HCT116 (cell line): ENCODE measurements around the gene PPM1M. TPM values are rescaled to one million over a fixed set of nuclear protein-coding genes. Genes with fewer than 3 reads are reported as not detected.

ENCODE experiments used
- ATAC-seq: fragments of 200-7000 bp; cut with Tn5 transposase; 2 replicates; pipeline ENCODE4 v1.9.1; 2020; ENCODE audit warnings: mild to moderate bottlenecking, moderate library complexity
- BruUV-seq: library from RNA; stranded (reverse); fragments of 400-500 nt; replicated peaks from 2 replicates; lab custom pipeline; 2021; lab: Mats Ljungman, UMichigan
- CTCF ChIA-PET: fragments of 300-600 bp; sonication (Branson Sonifier 250); formaldehyde crosslinking; loops from one replicate; lab custom pipeline; 2021; ENCODE audit warnings: antibody characterized with exemption; lab: Charles Lee
- POLR2A ChIA-PET: fragments of 300-600, 350-600 bp; sonication (Branson Sonifier 250); formaldehyde crosslinking; loops from one replicate; lab custom pipeline; 2021; ENCODE audit warnings: antibody characterized with exemption; lab: Charles Lee
- RAD21 ChIA-PET, 2 experiments: fragments of 300-600 bp; sonication (Branson Sonifier 250); formaldehyde crosslinking; loops; one replicate each; lab custom pipeline; 2023; ENCODE audit warnings: low total read pairs in 2 of 2; ENCODE audit not compliant: uncharacterized antibody in 2 of 2, unreplicated experiment in 2 of 2, low non-redundant PET in 1 of 2; lab: Charles Lee
- DNase-seq: peaks from one replicate; pipeline ENCODE4 v3.0.0-alpha.2; 2010; ENCODE audit warnings: low read depth, low spot score
- H2AFZ ChIP-seq: fragments of 200-600 bp; shearing (Covaris generic), sonication (generic); 2 replicates; pipeline ENCODE4 v1.6.1; 2017; ENCODE audit warnings: low read depth, mixed run types, mixed read lengths, antibody characterized with exemption, low read length; ENCODE audit not compliant: poor library complexity, severe bottlenecking
- H3K27ac ChIP-seq: 2 replicates; pipeline ENCODE4 v1.5.1; 2012; ENCODE audit warnings: low read depth, low read length
- H3K27me3 ChIP-seq: fragments of 200-600 bp; sonication (generic); 2 replicates; pipeline ENCODE4 v1.6.1; 2016; ENCODE audit warnings: mixed run types, low read length, mixed read lengths; ENCODE audit not compliant: insufficient read depth
- H3K36me3 ChIP-seq, 2 experiments: fragments of 200-500 bp in 1 of 2; fragments of 200-600 bp in 1 of 2; sonication (Bioruptor generic) in 1 of 2; sonication (generic) in 1 of 2; 2 replicates each; pipeline versions ENCODE4 v1.5.1 to v1.6.1; 2014 to 2016; ENCODE audit warnings: low read length in 2 of 2, inconsistent platforms in 1 of 2, mixed read lengths in 1 of 2, mixed run types in 1 of 2; ENCODE audit not compliant: insufficient read depth in 2 of 2, control insufficient read depth in 1 of 2
- H3K4me1 ChIP-seq, 2 experiments: fragments of 200-600 bp in 1 of 2; sonication (generic) in 1 of 2; 2 replicates each; pipeline versions ENCODE4 v1.5.1 to v1.6.1; 2012 to 2017; ENCODE audit warnings: low read length in 2 of 2, inconsistent platforms in 1 of 2, mild to moderate bottlenecking in 1 of 2, mixed read lengths in 1 of 2, mixed run types in 1 of 2, moderate library complexity in 1 of 2; ENCODE audit not compliant: insufficient read depth in 2 of 2, control insufficient read depth in 1 of 2
- H3K4me2 ChIP-seq: fragments of 200-600 bp; sonication (generic); 2 replicates; pipeline ENCODE4 v1.6.1; 2017; ENCODE audit warnings: mixed run types, low read length, mixed read lengths
- H3K4me3 ChIP-seq, 2 experiments: fragments of 200-600 bp in 1 of 2; sonication (generic) in 1 of 2; replicated peaks in 1 of 2; 2 replicates each; pipeline ENCODE4 v1.5.1; 2011 to 2016; ENCODE audit warnings: low read length in 2 of 2, control low read depth in 1 of 2, low read depth in 1 of 2, mild to moderate bottlenecking in 1 of 2, mixed read lengths in 1 of 2, mixed run types in 1 of 2
- H3K79me2 ChIP-seq: fragments of 200-600 bp; sonication (generic); 2 replicates; pipeline ENCODE4 v1.6.1; 2017; ENCODE audit warnings: mild to moderate bottlenecking, mixed run types, low read length, moderate library complexity, mixed read lengths; ENCODE audit not compliant: insufficient read depth
- H3K9ac ChIP-seq: fragments of 200-600 bp; sonication (generic); 2 replicates; pipeline ENCODE4 v1.6.1; 2016; ENCODE audit warnings: low read length, mixed read lengths
- H3K9me2 ChIP-seq: fragments of 200-600 bp; sonication (generic), shearing (Covaris generic); 2 replicates; pipeline ENCODE4 v1.6.1; 2017; ENCODE audit warnings: mixed run types, mild to moderate bottlenecking, moderate library complexity; ENCODE audit not compliant: insufficient read depth
- H3K9me3 ChIP-seq, 2 experiments: fragments of 200-500 bp in 1 of 2; fragments of 200-600 bp in 1 of 2; sonication (Bioruptor generic) in 1 of 2; sonication (generic) in 1 of 2; 2 replicates each; pipeline ENCODE4 v1.6.1; 2014 to 2017; ENCODE audit warnings: low read length in 2 of 2, mixed read lengths in 2 of 2, inconsistent platforms in 1 of 2, low read depth in 1 of 2, mild to moderate bottlenecking in 1 of 2, mixed run types in 1 of 2, moderate library complexity in 1 of 2; ENCODE audit not compliant: control insufficient read depth in 1 of 2, insufficient read depth in 1 of 2
- H4K20me1 ChIP-seq: fragments of 200-600 bp; sonication (generic), shearing (Covaris generic); 2 replicates; pipeline ENCODE4 v1.6.1; 2017; ENCODE audit warnings: mixed run types, mild to moderate bottlenecking, moderate library complexity; ENCODE audit not compliant: insufficient read depth
- CEBPB ChIP-seq: IDR thresholded peaks from 2 replicates; pipeline ENCODE4 v1.6.1; 2012; ENCODE audit warnings: low read depth
- EZH2 ChIP-seq: fragments of 200-600 bp; sonication (generic); IDR thresholded peaks from 2 replicates; pipeline ENCODE4 v1.6.1; 2017; ENCODE audit warnings: antibody characterized with exemption, mixed run types
- POLR2A ChIP-seq: IDR thresholded peaks from 2 replicates; pipeline ENCODE4 v1.7.0; 2011; ENCODE audit warnings: borderline replicate concordance; ENCODE audit not compliant: insufficient read depth, insufficient read length; ENCODE audit errors: extremely low read depth
- RAD21 ChIP-seq: IDR thresholded peaks from 2 replicates; pipeline ENCODE4 v1.6.1; 2012; ENCODE audit warnings: low read depth, mild to moderate bottlenecking
- TCF7L2 ChIP-seq: IDR thresholded peaks from 2 replicates; pipeline ENCODE4 v1.7.0; 2011; ENCODE audit warnings: borderline replicate concordance, inconsistent platforms; ENCODE audit not compliant: insufficient read depth, insufficient read length; ENCODE audit errors: extremely low read depth
- ZFX ChIP-seq: fragments of 450-650 bp; IDR thresholded peaks from 2 replicates; pipeline ENCODE4 v1.6.1; 2017
- intact Hi-C: fragments of 100-400 bp; cut with micrococcal nuclease; formaldehyde crosslinking; loops from 2 replicates; pipeline ENCODE4 v1.10.0; 2022
- total RNA-seq: library from RNA; stranded (reverse); gene quantifications from one replicate; pipeline ENCODE4 v1.2.1, GENCODE V29; 2021; ENCODE audit not compliant: unreplicated experiment

The PPM1M gene
- total RNA-seq, 1 experiment from 2014 or later: 16.6 TPM

DNA sequence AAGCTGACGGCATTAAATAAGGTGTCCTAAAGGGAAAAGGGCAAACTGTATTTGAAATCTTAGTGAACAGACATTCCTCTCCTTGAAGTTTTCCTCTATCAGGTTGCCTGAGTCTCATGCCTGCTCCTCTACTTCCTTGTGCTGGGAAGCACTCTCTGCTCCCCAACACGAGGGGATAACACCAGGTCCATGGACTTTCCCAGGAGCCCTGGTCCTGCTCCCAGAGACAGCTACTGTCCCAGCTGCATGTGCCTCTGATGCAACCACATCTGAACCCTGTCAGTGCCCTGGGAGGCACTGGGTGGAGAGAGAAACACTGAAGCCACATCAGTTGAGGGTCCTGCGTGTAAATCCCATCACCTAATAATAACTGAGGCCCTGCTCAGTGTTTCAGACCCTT, 27.5 kb upstream of the PPM1M start (continued):
- TF ChIP-seq EZH2: no peak
- no peak for TF ChIP-seq POLR2A
- TF ChIP-seq CEBPB: no peak
- TF ChIP-seq ZFX: no peak
- TF ChIP-seq TCF7L2: no peak

DNA sequence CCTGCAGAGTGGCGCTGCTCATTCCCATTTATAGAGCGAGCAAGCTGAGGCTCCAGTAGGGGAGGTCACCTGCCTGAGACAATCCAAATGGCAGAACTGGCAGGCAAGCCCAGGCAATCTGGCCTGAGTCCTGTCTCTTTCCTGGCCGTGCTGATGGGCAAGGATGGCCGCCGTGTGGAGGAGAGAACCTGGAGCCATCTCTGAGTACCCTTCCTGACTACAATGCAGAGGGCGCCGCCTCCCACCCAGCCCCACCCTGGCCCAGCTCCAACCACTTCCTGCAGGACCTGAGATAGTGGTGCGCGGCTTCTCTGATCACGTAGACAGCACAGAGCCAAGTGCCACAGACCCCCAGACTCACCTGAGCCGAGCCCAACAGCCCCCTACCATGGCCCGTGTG, 27.1 kb upstream of the PPM1M start:
- ChIA-PET POLR2A (interaction anchor here (0.6 kb wide), 1 partner anchor 222 kb away, joined by 4 read pairs; no protein-coding TSS in a partner anchor), RAD21 (interaction anchor here in 1 of 2 experiments (1.4 kb wide), 1 partner anchor 121 kb away, joined by 5 read pairs; no protein-coding TSS in a partner anchor), CTCF (interaction anchor here (1.2 to 5.4 kb wide), 2 partner anchors 19 to 121 kb away, joined by 4 to 55 read pairs; no protein-coding TSS in a partner anchor)
- Histone ChIP-seq H3K36me3 (peaks cover 8 to 10% of the 10 kb centered on the region in 2 experiments), H3K79me2 (no peaks in the 10 kb centered on the region), H3K27ac (peak overlapping the region; percentile 68), H3K4me3 (no peak overlapping the region), H3K9me2 (no peaks in the 10 kb centered on the region), H3K4me2 (peak overlapping the region; percentile 69), H3K9me3 (no peaks in the 10 kb centered on the region), H3K27me3 (no peaks in the 10 kb centered on the region), H2AFZ (no peak overlapping the region), H4K20me1 (no peaks in the 10 kb centered on the region), H3K4me1 (peaks cover 21 to 42% of the 10 kb centered on the region in 2 experiments), H3K9ac (no peak overlapping the region; the same call in 1 of the 2 replicates)
- TF ChIP-seq EZH2 (no peak), RAD21 (no peak)
- no peak for DNase-seq
- intact Hi-C loops: loop anchor here (5.0 kb wide), 1 partner anchor 66 kb away; the partner anchor contains the start of gene POC1A
- no peak for ATAC-seq
- BruUV-seq: no TSS peak
